ENCODE data around the gene LRRC42. TPM values are rescaled to one million over a fixed set of nuclear protein-coding genes. Genes with fewer than 3 reads are reported as not detected.

The LRRC42 gene
- total RNA-seq, 1 donor from 2014 or later: 45.4 TPM

DNA sequence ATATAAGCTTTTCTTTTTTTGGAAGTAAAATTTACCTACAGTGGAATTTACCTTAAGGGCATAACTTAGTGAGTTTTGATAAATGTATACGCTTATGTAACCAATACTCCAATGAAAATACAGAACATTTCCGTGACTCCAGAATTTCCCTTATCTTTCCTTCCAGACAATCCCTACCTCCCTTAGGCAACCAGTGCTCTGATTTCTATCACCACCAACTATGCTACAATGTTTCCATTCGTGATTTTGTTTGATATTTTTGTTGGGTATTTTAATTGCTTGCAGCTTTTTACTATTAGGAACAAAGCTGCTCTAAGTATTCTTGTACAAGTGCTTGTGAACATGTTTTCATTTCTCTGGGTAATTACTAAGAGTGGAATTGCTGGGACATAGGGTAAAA is 15.2 kb upstream of the LRRC42 start:
- TF ChIP-seq, protein P1, sequence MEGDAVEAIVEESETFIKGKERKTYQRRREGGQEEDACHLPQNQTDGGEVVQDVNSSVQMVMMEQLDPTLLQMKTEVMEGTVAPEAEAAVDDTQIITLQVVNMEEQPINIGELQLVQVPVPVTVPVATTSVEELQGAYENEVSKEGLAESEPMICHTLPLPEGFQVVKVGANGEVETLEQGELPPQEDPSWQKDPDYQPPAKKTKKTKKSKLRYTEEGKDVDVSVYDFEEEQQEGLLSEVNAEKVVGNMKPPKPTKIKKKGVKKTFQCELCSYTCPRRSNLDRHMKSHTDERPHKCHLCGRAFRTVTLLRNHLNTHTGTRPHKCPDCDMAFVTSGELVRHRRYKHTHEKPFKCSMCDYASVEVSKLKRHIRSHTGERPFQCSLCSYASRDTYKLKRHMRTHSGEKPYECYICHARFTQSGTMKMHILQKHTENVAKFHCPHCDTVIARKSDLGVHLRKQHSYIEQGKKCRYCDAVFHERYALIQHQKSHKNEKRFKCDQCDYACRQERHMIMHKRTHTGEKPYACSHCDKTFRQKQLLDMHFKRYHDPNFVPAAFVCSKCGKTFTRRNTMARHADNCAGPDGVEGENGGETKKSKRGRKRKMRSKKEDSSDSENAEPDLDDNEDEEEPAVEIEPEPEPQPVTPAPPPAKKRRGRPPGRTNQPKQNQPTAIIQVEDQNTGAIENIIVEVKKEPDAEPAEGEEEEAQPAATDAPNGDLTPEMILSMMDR (conservative IDR thresholded peaks at IDR 0.05): no peak
- Mint-ChIP-seq H3K36me3 (ENCODE audit: low read depth) (peaks cover 39% of the 10 kb centered on the region), H3K4me3 (no peak overlapping the region), H3K27ac (ENCODE audit: unreplicated experiment) (no peak overlapping the region), H3K4me1 (no peaks in the 10 kb centered on the region), H3K27me3 (ENCODE audit: low read depth) (no peaks in the 10 kb centered on the region), H3K9me3 (peaks cover 6% of the 10 kb centered on the region)
- DNase-seq (ENCODE audit: low read depth, low spot score): no peak

DNA sequence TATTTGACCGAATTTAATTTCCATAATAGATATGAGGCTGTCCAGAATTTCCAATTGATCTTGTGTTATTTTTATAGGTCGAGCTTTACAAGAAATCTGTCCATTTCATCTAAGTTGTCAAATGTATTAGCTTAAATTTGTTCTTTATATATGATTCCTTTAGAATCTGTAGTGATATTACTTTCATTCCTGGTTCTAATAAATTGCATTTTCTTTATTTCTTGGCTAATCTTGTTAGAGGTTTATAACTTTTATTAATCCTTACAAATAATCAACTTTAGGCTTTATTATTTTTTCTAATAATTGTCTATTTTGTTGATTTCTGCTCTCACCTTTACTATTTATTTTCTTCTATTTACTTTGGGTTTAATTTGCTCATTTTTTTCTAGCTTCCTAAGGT is 14.6 kb upstream of the LRRC42 start:
- DNase-seq (ENCODE audit: low read depth, low spot score): no peak
- TF ChIP-seq, protein P1 (conservative IDR thresholded peaks at IDR 0.05): no peak
- Mint-ChIP-seq H3K27ac (ENCODE audit: unreplicated experiment) (no peak overlapping the region), H3K9me3 (peaks cover 6% of the 10 kb centered on the region), H3K4me1 (no peaks in the 10 kb centered on the region), H3K36me3 (ENCODE audit: low read depth) (peaks cover 39% of the 10 kb centered on the region), H3K4me3 (no peak overlapping the region), H3K27me3 (ENCODE audit: low read depth) (no peaks in the 10 kb centered on the region)

DNA sequence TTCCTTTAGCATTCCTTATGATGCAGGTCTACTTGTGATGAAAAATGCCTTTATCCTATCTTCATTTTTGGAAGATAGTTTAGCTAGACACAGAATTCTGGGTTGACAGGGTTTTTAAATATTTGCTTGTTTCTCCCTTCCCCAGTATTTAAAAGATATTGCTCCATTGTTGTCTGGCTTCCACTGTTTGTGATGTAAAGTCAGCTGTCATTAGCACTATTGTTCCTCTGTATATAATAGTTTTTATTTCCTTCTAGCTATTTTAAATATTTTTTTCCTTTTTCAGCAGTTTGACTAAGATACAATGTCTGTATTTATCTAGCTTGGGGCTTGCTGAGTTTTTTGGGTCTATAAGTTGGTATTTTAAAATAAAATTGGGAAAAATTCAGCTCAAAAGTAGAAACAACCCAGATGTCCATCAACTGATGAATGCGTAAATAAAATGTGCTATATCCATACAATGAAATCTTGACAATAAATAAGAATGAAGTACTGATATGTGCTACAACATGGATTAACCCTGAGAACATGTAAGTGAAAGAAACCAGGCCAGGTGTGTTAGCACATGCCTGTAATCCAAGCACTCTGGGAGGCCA is 11.9 kb upstream of the LRRC42 start:
- Mint-ChIP-seq H3K27me3 (ENCODE audit: low read depth) (no peaks in the 10 kb centered on the region), H3K4me1 (no peaks in the 10 kb centered on the region), H3K36me3 (ENCODE audit: low read depth) (peaks cover 33% of the 10 kb centered on the region), H3K27ac (ENCODE audit: unreplicated experiment) (no peak overlapping the region), H3K4me3 (no peak overlapping the region), H3K9me3 (peaks cover 6% of the 10 kb centered on the region)
- no peak for DNase-seq (ENCODE audit: low read depth, low spot score)
- TF ChIP-seq, protein P1 (conservative IDR thresholded peaks at IDR 0.05): no peak

DNA sequence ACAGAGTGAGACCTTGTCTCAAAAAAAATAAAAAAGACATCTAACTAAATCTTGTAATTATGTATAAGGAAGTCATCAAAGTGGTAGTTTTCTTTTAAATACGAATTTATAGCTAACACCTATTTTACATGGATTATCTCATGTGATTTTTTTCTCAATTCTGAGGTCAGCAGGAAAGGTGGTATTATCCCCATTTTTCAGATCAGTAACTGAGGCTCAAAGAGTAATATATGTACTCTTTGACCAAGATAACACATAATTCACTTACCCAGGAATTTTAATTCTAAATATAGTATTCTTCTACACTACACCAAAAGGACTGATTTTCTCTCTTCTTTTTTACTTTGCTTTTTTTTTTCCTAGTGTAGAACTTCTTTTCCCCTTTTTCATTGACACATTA is 9.7 kb upstream of the LRRC42 start:
- Mint-ChIP-seq H3K4me1 (no peaks in the 10 kb centered on the region), H3K36me3 (ENCODE audit: low read depth) (peaks cover 34% of the 10 kb centered on the region), H3K9me3 (peaks cover 6% of the 10 kb centered on the region), H3K27ac (ENCODE audit: unreplicated experiment) (no peak overlapping the region), H3K27me3 (ENCODE audit: low read depth) (no peaks in the 10 kb centered on the region), H3K4me3 (no peak overlapping the region)
- no peak for DNase-seq (ENCODE audit: low read depth, low spot score)
- TF ChIP-seq, protein P1 (conservative IDR thresholded peaks at IDR 0.05): no peak

DNA sequence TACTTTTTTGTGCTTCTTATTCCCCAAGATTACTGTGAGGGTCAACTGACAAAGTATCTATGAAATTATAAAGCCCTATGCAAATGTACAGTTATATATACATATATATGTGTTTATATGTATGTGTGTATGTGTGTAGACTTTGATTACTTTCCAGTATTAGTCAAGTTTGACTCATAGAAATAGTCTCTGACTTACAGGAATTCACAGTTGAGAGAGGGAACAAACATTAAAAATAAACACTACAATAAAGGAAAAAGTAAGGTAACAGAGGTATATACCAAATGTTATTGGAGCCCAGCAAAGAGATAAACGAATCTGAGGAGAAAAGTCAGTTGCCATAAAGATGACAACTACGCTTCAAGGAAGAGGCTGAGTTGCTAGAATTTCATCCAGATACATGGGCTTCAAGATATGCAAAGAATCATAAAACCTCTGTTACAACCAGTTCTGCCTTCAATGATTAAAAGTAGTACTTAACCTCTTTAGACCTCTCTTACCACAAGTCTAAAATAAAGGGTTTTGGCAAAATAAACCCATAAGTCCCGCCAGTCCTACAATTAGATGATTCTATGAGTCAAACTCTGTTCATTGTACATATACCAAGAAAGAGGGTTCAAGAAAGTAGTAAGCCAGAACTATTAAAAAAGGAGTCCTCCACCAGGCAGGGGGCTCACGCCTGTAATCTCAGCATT is 7.9 kb upstream of the LRRC42 start:
- no peaks in the 10 kb centered on the region for H3K27me3 Mint-ChIP-seq (ENCODE audit: low read depth)
- no peak overlapping the region for H3K4me3 Mint-ChIP-seq
- H3K9me3 Mint-ChIP-seq: peaks cover 6% of the 10 kb centered on the region
- TF ChIP-seq, protein P1 (conservative IDR thresholded peaks at IDR 0.05): no peak
- no peak for DNase-seq (ENCODE audit: low read depth, low spot score)
- no peak overlapping the region for H3K27ac Mint-ChIP-seq (ENCODE audit: unreplicated experiment)
- peaks cover 9% of the 10 kb centered on the region for H3K4me1 Mint-ChIP-seq
- H3K36me3 Mint-ChIP-seq (ENCODE audit: low read depth): peaks cover 23% of the 10 kb centered on the region

Measured in neural crest cell (in vitro differentiated cells).